IMR-90 (cell line): ENCODE results near the gene PCNX2. TPM values are rescaled to one million over a fixed set of nuclear protein-coding genes. Genes with fewer than 3 reads are reported as not detected.

Experiments used
- ATAC-seq: fragments of 200-7000 bp; cut with Tn5 transposase; 2 replicates; pipeline ENCODE4 v1.9.1; 2020; ENCODE audit warnings: low read depth, mild to moderate bottlenecking, moderate library complexity
- BruUV-seq: library from RNA; stranded (reverse); fragments of 400-500 nt; replicated peaks from 2 replicates; lab custom pipeline; 2021; lab: Mats Ljungman, UMichigan
- CTCF ChIA-PET: fragments of 300-600 bp; formaldehyde crosslinking; extraction: SDS; loops from one replicate; lab custom pipeline; 2021; ENCODE audit warnings: antibody characterized with exemption; lab: Yijun Ruan, JAX
- POLR2A ChIA-PET: fragments of 300-600 bp; sonication (Branson Sonifier 250); formaldehyde crosslinking; loops from one replicate; lab custom pipeline; 2022; ENCODE audit warnings: antibody characterized with exemption; ENCODE audit not compliant: unreplicated experiment; lab: Charles Lee
- DNase-seq: peaks from one replicate; pipeline ENCODE4 v3.0.0; 2013
- H2AFZ ChIP-seq: replicated peaks from 2 replicates; pipeline ENCODE3; 2013; ENCODE audit warnings: low read length, mild to moderate bottlenecking; ENCODE audit not compliant: poor library complexity
- H2AK5ac ChIP-seq: 2 replicates; pipeline ENCODE4 v1.6.1; 2013; ENCODE audit warnings: low read depth, low read length, inconsistent platforms
- H2AK9ac ChIP-seq: replicated peaks from 2 replicates; pipeline ENCODE3; 2013; ENCODE audit warnings: mild to moderate bottlenecking, low read depth, low read length, moderate library complexity; ENCODE audit not compliant: poor library complexity
- H2BK120ac ChIP-seq: 2 replicates; pipeline ENCODE4 v1.6.1; 2013; ENCODE audit warnings: low read depth, low read length, inconsistent platforms
- H2BK15ac ChIP-seq: 3 replicates; pipeline ENCODE4 v1.6.1; 2013; ENCODE audit warnings: low read depth, low read length, inconsistent platforms
- H2BK20ac ChIP-seq: 2 replicates; pipeline ENCODE4 v1.6.1; 2013; ENCODE audit warnings: low read depth, mild to moderate bottlenecking, inconsistent platforms, low read length, moderate library complexity
- H2BK5ac ChIP-seq: 2 replicates; pipeline ENCODE4 v1.6.1; 2013; ENCODE audit warnings: mild to moderate bottlenecking, low read depth, low read length, inconsistent platforms; ENCODE audit not compliant: poor library complexity, severe bottlenecking
- H3K14ac ChIP-seq: replicated peaks from 2 replicates; pipeline ENCODE4 v1.6.1; 2013; ENCODE audit warnings: low read depth, low read length, inconsistent platforms
- H3K18ac ChIP-seq: 2 replicates; pipeline ENCODE4 v1.6.1; 2013; ENCODE audit warnings: low read depth, low read length, control low read depth
- H3K23ac ChIP-seq: 2 replicates; pipeline ENCODE4 v1.6.1; 2013; ENCODE audit warnings: low read depth, low read length, inconsistent platforms
- H3K27ac ChIP-seq: 2 replicates; pipeline ENCODE4 v1.5.1; 2013; ENCODE audit warnings: mild to moderate bottlenecking, control low read depth, low read length; ENCODE audit not compliant: insufficient read depth
- H3K27me3 ChIP-seq: 2 replicates; pipeline ENCODE4 v1.6.1; 2013; ENCODE audit warnings: low read length; ENCODE audit not compliant: control insufficient read depth, insufficient read depth
- H3K36me3 ChIP-seq: 2 replicates; pipeline ENCODE4 v1.6.1; 2013; ENCODE audit warnings: low read length, mixed read lengths; ENCODE audit not compliant: control insufficient read depth, insufficient read depth
- H3K4ac ChIP-seq: 2 replicates; pipeline ENCODE4 v1.6.1; 2013; ENCODE audit warnings: low read depth, low read length, inconsistent platforms
- H3K4me1 ChIP-seq: 2 replicates; pipeline ENCODE4 v1.6.1; 2013; ENCODE audit warnings: low read length, mixed read lengths; ENCODE audit not compliant: control insufficient read depth, insufficient read depth
- H3K4me2 ChIP-seq: 2 replicates; pipeline ENCODE4 v1.6.1; 2013; ENCODE audit warnings: low read depth, mild to moderate bottlenecking, control low read depth, low read length, moderate library complexity
- H3K4me3 ChIP-seq: 2 replicates; pipeline ENCODE4 v1.5.1; 2013; ENCODE audit warnings: low read depth, mild to moderate bottlenecking, control low read depth, low read length, moderate library complexity; ENCODE audit not compliant: insufficient read depth
- H3K56ac ChIP-seq: 2 replicates; pipeline ENCODE4 v1.6.1; 2013; ENCODE audit warnings: low read length, inconsistent platforms; ENCODE audit not compliant: insufficient read depth; ENCODE audit errors: extremely low read depth
- H3K79me1 ChIP-seq, 2 experiments: 2 replicates each; pipeline ENCODE4 v1.6.1; 2013; ENCODE audit warnings: low read length in 2 of 2, inconsistent platforms in 1 of 2, low read depth in 1 of 2
- H3K9ac ChIP-seq: 2 replicates; pipeline ENCODE4 v1.6.1; 2013; ENCODE audit warnings: low read depth, low read length, control low read depth
- H3K9me1 ChIP-seq: 2 replicates; pipeline ENCODE4 v1.6.1; 2013; ENCODE audit warnings: low read length, inconsistent platforms; ENCODE audit not compliant: insufficient read depth
- H3K9me3 ChIP-seq: 2 replicates; pipeline ENCODE4 v1.6.1; 2013; ENCODE audit warnings: low read length; ENCODE audit not compliant: control insufficient read depth, insufficient read depth
- H4K20me1 ChIP-seq: 2 replicates; pipeline ENCODE4 v1.6.1; 2013; ENCODE audit warnings: low read length, inconsistent platforms; ENCODE audit not compliant: insufficient read depth
- H4K5ac ChIP-seq: 2 replicates; pipeline ENCODE4 v1.6.1; 2013; ENCODE audit warnings: mild to moderate bottlenecking, low read depth, low read length, control low read depth
- H4K8ac ChIP-seq, 2 experiments: 2 replicates each; pipeline ENCODE4 v1.6.1; 2013; ENCODE audit warnings: low read depth in 2 of 2, low read length in 2 of 2, control low read depth in 1 of 2, inconsistent platforms in 1 of 2
- H4K91ac ChIP-seq: 2 replicates; pipeline ENCODE4 v1.6.1; 2013; ENCODE audit warnings: low read depth, low read length, inconsistent platforms; ENCODE audit not compliant: insufficient read depth
- CEBPB ChIP-seq: IDR thresholded peaks from 2 replicates; pipeline ENCODE4 v1.6.1; 2012; ENCODE audit warnings: low read depth, low read length, improper control_type of control experiment
- MAFK ChIP-seq: IDR thresholded peaks from 2 replicates; pipeline ENCODE4 v1.6.1; 2012; ENCODE audit warnings: low read depth, low read length, improper control_type of control experiment
- WGBS, 2 experiments: methylation state at CpG; one replicate each; pipeline versions ENCODE4 v1.1.5 to v1.1.7; 2013; ENCODE audit warnings: missing lambda C conversion rate in 2 of 2; ENCODE audit not compliant: insufficient read length in 1 of 2; ENCODE audit errors: extremely low coverage in 2 of 2; 5-methylcytosine and 5-hydroxymethylcytosine counted together
- dilution Hi-C: fragments of 300-500 bp; cut with HindIII; formaldehyde crosslinking; loops from one replicate; pipeline ENCODE4 v1.14.3; 2018; ENCODE audit warnings: low sequenced_read_pairs; ENCODE audit not compliant: unreplicated experiment
- in situ Hi-C: fragments of 300-500 bp; cut with MboI; formaldehyde crosslinking; loops from 3 replicates; pipeline ENCODE4 v1.14.3; 2019; ENCODE audit warnings: low sequenced_read_pairs, inconsistent platforms, mixed read lengths
- intact Hi-C: fragments of 100-400 bp; cut with micrococcal nuclease; formaldehyde crosslinking; loops from 2 replicates; pipeline ENCODE4 v1.10.0; 2022
- polyA plus RNA-seq, 3 experiments: library from polyadenylated mRNA; depleted of rRNA; stranded (reverse); fragments of >200 nt; gene quantifications; 2 replicates each; pipeline ENCODE4 v1.2.3, GENCODE V29; 2012; ENCODE audit warnings: low replicate concordance in 1 of 3
- total RNA-seq: library from RNA; depleted of rRNA; stranded (reverse); fragments of >200 nt; gene quantifications from 2 replicates; pipeline ENCODE4 v1.2.3, GENCODE V29; 2012

PCNX2 gene
- total and polyA plus RNA-seq, 2 of the 4 experiments (the other 2 are of a cell fraction): 15.9 to 22.6 TPM

DNA sequence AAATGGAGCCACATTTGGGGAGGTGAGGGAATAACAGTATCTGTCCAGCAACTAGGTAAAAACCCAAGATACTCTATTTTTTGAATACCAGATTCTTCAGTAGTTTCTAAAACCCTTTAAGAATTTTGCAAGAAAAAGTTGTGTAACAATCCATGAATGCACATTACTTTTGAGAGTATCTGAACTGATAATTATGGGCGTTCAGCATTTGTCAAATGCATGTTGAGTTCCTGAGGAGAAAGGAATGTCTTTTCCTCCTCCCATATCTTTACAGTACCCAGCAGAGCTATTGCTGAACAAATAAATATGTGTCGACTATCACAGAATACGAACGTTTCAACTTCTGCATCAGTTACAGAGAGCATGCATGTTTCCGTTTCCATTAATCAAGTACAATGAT is 104.5 kb downstream of the PCNX2 start:
- no peak overlapping the region for H3K4ac ChIP-seq
- in situ Hi-C loops (no loop called here), dilution Hi-C loops (no loop called here), intact Hi-C loops (no loop called here)
- peak; percentile 46 for ATAC-seq
- no peak overlapping the region for H2BK20ac ChIP-seq
- no peak overlapping the region for H3K23ac ChIP-seq
- peaks cover 3% of the 10 kb centered on the region; the same call in 1 of the 2 replicates for H3K36me3 ChIP-seq
- no peaks in the 10 kb centered on the region for H4K20me1 ChIP-seq
- no peak overlapping the region for H2AK5ac ChIP-seq
- POLR2A ChIA-PET: no interaction called here
- H2BK5ac ChIP-seq: no peak overlapping the region
- peak overlapping the region; percentile 44; the same call in 1 of the 2 replicates for H3K4me2 ChIP-seq
- no peak overlapping the region for H4K91ac ChIP-seq
- no peak overlapping the region for H2BK15ac ChIP-seq
- no peak overlapping the region for H2AFZ ChIP-seq
- WGBS, 2 experiments: no CpG with 5 or more reads among the region's 5 CpGs
- H2AK9ac ChIP-seq: no peak overlapping the region
- no peaks in the 10 kb centered on the region for H3K27me3 ChIP-seq
- no peaks in the 10 kb centered on the region for H3K79me1 ChIP-seq
- no TSS peak for BruUV-seq
- H3K18ac ChIP-seq: no peak overlapping the region
- no peak overlapping the region for H3K56ac ChIP-seq
- H3K4me1 ChIP-seq: peaks cover 4% of the 10 kb centered on the region; the same call in 1 of the 2 replicates
- no peaks in the 10 kb centered on the region; the same call in none of the 2 replicates for H3K9me3 ChIP-seq
- no peak overlapping the region for H4K5ac ChIP-seq
- no peak overlapping the region for H2BK120ac ChIP-seq
- H3K4me3 ChIP-seq: no peak overlapping the region
- CTCF ChIA-PET: interaction anchor here (0.6 kb wide), 1 partner anchor 110 kb away, joined by 4 read pairs; no protein-coding TSS in a partner anchor
- no peak overlapping the region for H4K8ac ChIP-seq
- H3K9ac ChIP-seq: no peak overlapping the region
- H3K9me1 ChIP-seq: peaks cover 2% of the 10 kb centered on the region; the same call in 1 of the 2 replicates
- TF ChIP-seq CEBPB: 0 out of 2 replicates have a peak, but pooled peaks have one; percentile 7
- no peak for TF ChIP-seq MAFK
- no peak overlapping the region for H3K14ac ChIP-seq
- H3K27ac ChIP-seq: no peak overlapping the region
- peak; percentile 6 for DNase-seq
